ENCODE data around the gene FBXO34. TPM values are rescaled to one million over a fixed set of nuclear protein-coding genes. Genes with fewer than 3 reads are reported as not detected.
A peak's percentile ranks its signal among the peaks of the same experiment; 100 is the strongest.

Gene FBXO34
- total RNA-seq, 1 donor from 2014 or later: 32.4 TPM

DNA sequence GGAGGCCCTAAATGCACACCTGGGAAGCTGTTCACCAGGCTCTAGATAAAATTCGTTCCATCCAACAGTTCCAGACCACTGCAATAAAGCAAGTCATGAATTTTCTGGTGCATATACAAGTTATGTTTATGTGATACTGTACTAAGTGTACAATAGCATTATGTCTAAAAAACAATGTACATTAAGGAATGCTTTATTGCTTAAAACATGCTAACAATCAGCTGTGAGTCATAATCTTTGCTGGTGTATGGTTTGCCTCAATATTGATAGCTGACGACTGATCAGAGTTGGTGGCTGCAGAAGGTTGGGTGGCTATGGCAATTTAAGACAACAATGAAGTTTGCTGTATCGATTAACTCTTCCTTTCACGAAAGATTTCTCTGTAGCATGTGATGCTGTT lies 88.1 kb downstream of the FBXO34 start:
- Mint-ChIP-seq H3K36me3 (ENCODE audit: insufficient read depth) (peaks cover 4% of the 10 kb centered on the region), H3K4me1 (ENCODE audit: low read depth) (no peaks in the 10 kb centered on the region), H3K27me3 (no peaks in the 10 kb centered on the region), H3K9me3 (ENCODE audit: low read depth) (no peaks in the 10 kb centered on the region), H3K4me3 (ENCODE audit: low read depth) (no peak overlapping the region), H3K27ac (no peak overlapping the region)
- no peak for DNase-seq (ENCODE audit: low spot score, unreplicated experiment)
- TF ChIP-seq, protein P1, sequence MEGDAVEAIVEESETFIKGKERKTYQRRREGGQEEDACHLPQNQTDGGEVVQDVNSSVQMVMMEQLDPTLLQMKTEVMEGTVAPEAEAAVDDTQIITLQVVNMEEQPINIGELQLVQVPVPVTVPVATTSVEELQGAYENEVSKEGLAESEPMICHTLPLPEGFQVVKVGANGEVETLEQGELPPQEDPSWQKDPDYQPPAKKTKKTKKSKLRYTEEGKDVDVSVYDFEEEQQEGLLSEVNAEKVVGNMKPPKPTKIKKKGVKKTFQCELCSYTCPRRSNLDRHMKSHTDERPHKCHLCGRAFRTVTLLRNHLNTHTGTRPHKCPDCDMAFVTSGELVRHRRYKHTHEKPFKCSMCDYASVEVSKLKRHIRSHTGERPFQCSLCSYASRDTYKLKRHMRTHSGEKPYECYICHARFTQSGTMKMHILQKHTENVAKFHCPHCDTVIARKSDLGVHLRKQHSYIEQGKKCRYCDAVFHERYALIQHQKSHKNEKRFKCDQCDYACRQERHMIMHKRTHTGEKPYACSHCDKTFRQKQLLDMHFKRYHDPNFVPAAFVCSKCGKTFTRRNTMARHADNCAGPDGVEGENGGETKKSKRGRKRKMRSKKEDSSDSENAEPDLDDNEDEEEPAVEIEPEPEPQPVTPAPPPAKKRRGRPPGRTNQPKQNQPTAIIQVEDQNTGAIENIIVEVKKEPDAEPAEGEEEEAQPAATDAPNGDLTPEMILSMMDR (IDR thresholded peaks at IDR 0.05; ENCODE audit: unreplicated experiment): no peak

DNA sequence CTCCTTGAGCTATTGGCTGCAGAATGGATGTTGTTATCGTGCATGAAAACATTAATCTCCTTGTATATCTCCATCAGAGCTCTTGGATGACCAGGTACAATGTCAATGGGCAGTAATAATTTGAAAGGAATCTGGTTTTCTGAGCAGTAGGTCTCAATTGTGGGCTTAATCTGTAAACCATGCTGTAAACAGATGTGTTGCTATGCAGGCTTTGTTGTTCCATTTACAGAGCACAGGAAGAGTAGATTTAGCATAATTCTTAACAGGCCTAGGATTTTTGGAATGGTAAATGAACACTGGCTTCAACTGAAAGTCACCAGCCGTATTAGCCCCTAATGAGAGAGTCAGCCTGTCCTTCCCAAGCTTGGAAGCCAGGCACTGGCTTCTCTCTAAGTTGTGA lies 90.0 kb downstream of the FBXO34 start:
- H3K27ac Mint-ChIP-seq: no peak overlapping the region
- TF ChIP-seq, protein P1 (IDR thresholded peaks at IDR 0.05; ENCODE audit: unreplicated experiment): no peak
- peaks cover 8% of the 10 kb centered on the region for H3K36me3 Mint-ChIP-seq (ENCODE audit: insufficient read depth)
- no peaks in the 10 kb centered on the region for H3K4me1 Mint-ChIP-seq (ENCODE audit: low read depth)
- H3K9me3 Mint-ChIP-seq (ENCODE audit: low read depth): no peaks in the 10 kb centered on the region
- H3K27me3 Mint-ChIP-seq: no peaks in the 10 kb centered on the region
- no peak for DNase-seq (ENCODE audit: low spot score, unreplicated experiment)
- no peak overlapping the region for H3K4me3 Mint-ChIP-seq (ENCODE audit: low read depth)

DNA sequence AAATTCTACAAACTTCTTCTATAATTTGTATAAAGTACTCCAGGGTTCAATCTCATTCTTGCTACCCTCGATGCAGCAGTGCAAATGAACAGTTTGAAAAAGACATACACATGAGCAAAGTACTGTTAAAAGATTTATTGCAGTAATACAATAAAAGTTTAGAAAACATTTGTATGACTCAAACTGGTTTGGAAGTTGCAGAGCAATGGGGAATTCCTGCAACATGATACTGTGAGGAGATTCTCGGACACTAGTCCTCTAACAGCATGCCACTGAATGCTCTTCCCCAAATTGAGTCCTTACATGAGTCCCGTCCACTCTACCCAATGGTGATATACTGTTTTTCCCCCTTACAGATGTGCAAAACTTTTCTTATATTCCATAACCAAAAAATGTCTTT lies 95.0 kb downstream of the FBXO34 start:
- no peaks in the 10 kb centered on the region for H3K9me3 Mint-ChIP-seq (ENCODE audit: low read depth)
- peaks cover 15% of the 10 kb centered on the region for H3K36me3 Mint-ChIP-seq (ENCODE audit: insufficient read depth)
- no peak for DNase-seq (ENCODE audit: low spot score, unreplicated experiment)
- H3K27me3 Mint-ChIP-seq: no peaks in the 10 kb centered on the region
- no peaks in the 10 kb centered on the region for H3K4me1 Mint-ChIP-seq (ENCODE audit: low read depth)
- no peak overlapping the region for H3K4me3 Mint-ChIP-seq (ENCODE audit: low read depth)
- H3K27ac Mint-ChIP-seq: no peak overlapping the region
- TF ChIP-seq, protein P1 (IDR thresholded peaks at IDR 0.05; ENCODE audit: unreplicated experiment): no peak

DNA sequence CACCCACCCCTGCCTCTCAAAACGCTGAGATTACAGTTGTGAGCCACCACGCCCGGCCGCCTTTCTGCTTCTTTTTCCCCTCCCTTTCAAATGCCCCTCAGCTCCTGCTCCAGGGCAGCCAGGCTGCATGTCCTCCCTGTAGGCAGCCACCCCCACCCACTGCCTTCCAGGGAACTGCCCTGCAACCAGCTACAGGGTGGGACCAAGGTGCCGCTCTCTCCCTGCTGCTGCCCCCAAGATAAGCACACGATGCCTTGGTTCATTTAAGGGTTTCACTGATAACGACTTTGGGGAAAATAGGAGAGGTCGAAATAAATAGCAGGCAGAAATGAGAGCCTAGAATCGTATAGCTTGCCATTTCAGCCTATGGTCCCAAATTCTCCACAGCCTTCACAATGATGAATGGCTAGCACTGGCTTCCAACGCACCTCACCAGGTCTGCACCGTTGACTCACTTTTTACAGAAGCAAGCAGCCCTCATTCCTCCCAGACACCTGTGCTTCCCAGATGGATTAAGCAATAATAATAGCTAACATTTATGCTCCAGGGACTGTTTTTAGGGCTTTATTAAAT lies 99.7 kb downstream of the FBXO34 start:
- TF ChIP-seq, protein P1 (IDR thresholded peaks at IDR 0.05; ENCODE audit: unreplicated experiment): no peak
- DNase-seq (ENCODE audit: low spot score, unreplicated experiment): no peak
- no peaks in the 10 kb centered on the region for H3K27me3 Mint-ChIP-seq
- no peak overlapping the region for H3K4me3 Mint-ChIP-seq (ENCODE audit: low read depth)
- no peaks in the 10 kb centered on the region for H3K4me1 Mint-ChIP-seq (ENCODE audit: low read depth)
- H3K27ac Mint-ChIP-seq: no peak overlapping the region
- H3K36me3 Mint-ChIP-seq (ENCODE audit: insufficient read depth): peaks cover 14% of the 10 kb centered on the region
- H3K9me3 Mint-ChIP-seq (ENCODE audit: low read depth): no peaks in the 10 kb centered on the region

DNA sequence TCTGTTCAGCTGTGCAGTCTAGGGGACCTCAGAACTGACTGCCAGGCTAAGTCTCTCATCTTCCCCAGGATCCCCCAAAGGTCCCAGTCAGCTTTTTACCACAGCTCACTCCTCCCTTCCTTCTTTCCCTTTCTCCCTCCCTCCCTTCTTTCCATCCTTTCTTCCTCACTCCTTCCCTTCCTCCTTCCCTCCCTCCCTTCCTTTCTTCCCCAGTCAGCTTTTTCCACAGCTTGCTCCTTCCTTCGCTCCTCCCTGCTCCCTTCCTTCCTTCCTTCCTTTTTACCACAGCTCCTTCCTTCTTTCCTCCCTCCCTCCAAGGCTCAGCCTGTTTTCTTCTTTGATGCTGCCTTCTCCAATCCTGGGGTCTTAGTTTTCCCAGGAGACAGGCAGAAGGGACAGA lies 101.2 kb downstream of the FBXO34 start:
- Mint-ChIP-seq H3K27ac (peak overlapping the region; percentile 11), H3K4me1 (ENCODE audit: low read depth) (no peaks in the 10 kb centered on the region), H3K4me3 (ENCODE audit: low read depth) (no peak overlapping the region), H3K27me3 (no peaks in the 10 kb centered on the region), H3K9me3 (ENCODE audit: low read depth) (no peaks in the 10 kb centered on the region), H3K36me3 (ENCODE audit: insufficient read depth) (peaks cover 23% of the 10 kb centered on the region)
- TF ChIP-seq, protein P1 (IDR thresholded peaks at IDR 0.05; ENCODE audit: unreplicated experiment): no peak
- DNase-seq (ENCODE audit: low spot score, unreplicated experiment): no peak
